Activated CD4-positive, CD25-positive, alpha-beta regulatory T cell (primary cell): Measurements from ENCODE around the gene HAP1.
A peak's percentile ranks its signal among the peaks of the same experiment; 100 is the strongest.

Experiments
- DNase-seq, 4 experiments: peaks; one replicate each; lab custom pipeline; 2025; lab: John Stamatoyannopoulos, UW

The HAP1 gene

GRCh38 chr17:41762841-41763240 is 28.4 kb upstream of the HAP1 start:
- DNase-seq: no peak

GRCh38 chr17:41762391-41762790 is 27.9 kb upstream of the HAP1 start:
- no peak for DNase-seq

GRCh38 chr17:41760878-41761277 is 26.4 kb upstream of the HAP1 start:
- no peak for DNase-seq

GRCh38 chr17:41758601-41759000 is 24.2 kb upstream of the HAP1 start:
- DNase-seq: no peak

- DNase-seq: no peak
These were observed 19.6 kb upstream of the HAP1 start for GRCh38 chr17:41754066-41754465.

GRCh38 chr17:41751288-41751687 is 16.8 kb upstream of the HAP1 start:
- no peak for DNase-seq

- DNase-seq: no peak
These were observed 16.4 kb upstream of the HAP1 start for GRCh38 chr17:41750862-41751261.

GRCh38 chr17:41748275-41748674 is 13.8 kb upstream of the HAP1 start:
- no peak for DNase-seq

GRCh38 chr17:41741709-41742108 is 7.3 kb upstream of the HAP1 start:
- no peak for DNase-seq

- no peak for DNase-seq
These were observed 6.1 kb upstream of the HAP1 start for GRCh38 chr17:41740506-41740905.

- no peak for DNase-seq
These were observed 5.4 kb upstream of the HAP1 start for GRCh38 chr17:41739661-41740352.

- DNase-seq: no peak
These were observed 4.3 kb upstream of the HAP1 start for GRCh38 chr17:41738801-41739112.

GRCh38 chr17:41738077-41738800 is 3.8 kb upstream of the HAP1 start:
- DNase-seq: peak; percentile 43 to 73 (median 51)

GRCh38 chr17:41737680-41738023 is 3.2 kb upstream of the HAP1 start:
- no peak for DNase-seq

GRCh38 chr17:41736983-41737679 is 2.7 kb upstream of the HAP1 start:
- no peak for DNase-seq

- no peak for DNase-seq
These were observed 1.3 kb upstream of the HAP1 start for GRCh38 chr17:41735744-41736143.

GRCh38 chr17:41734949-41735313 is 488 bp upstream of the HAP1 start:
- DNase-seq: no peak

- no peak for DNase-seq
These were observed 900 bp downstream of the HAP1 start for GRCh38 chr17:41733348-41734138.

- no peak for DNase-seq
These were observed 2.6 kb downstream of the HAP1 start for GRCh38 chr17:41731836-41732235.

- no peak for DNase-seq
These were observed 4.0 kb downstream of the HAP1 start for GRCh38 chr17:41730479-41730878.

- DNase-seq: no peak
These were observed 6.4 kb downstream of the HAP1 start for GRCh38 chr17:41728056-41728455.

- no peak for DNase-seq
These were observed 9.3 kb downstream of the HAP1 start for GRCh38 chr17:41725134-41725533.
